OCI-LY1 (cell line): Measurements from ENCODE around the gene SEMA3D.

Experiments
- H2AFZ ChIP-seq: fragments of 200-600 bp; sonication (generic), shearing (Covaris generic); 2 replicates; pipeline ENCODE4 v1.6.0; 2014; ENCODE audit warnings: antibody characterized with exemption, mild to moderate bottlenecking, low read length
- H3F3A ChIP-seq: fragments of 200-600 bp; sonication (generic), shearing (Covaris generic); 2 replicates; pipeline ENCODE4 v1.6.0; 2014; ENCODE audit warnings: mild to moderate bottlenecking, antibody characterized with exemption, low read length, moderate library complexity; ENCODE audit not compliant: insufficient read depth
- H3K27ac ChIP-seq: fragments of 200-600 bp; sonication (generic); 2 replicates; pipeline ENCODE4 v1.5.1; 2014; ENCODE audit warnings: low read length, mixed run types, mild to moderate bottlenecking, low read depth; ENCODE audit not compliant: poor library complexity, severe bottlenecking
- H3K27me3 ChIP-seq: fragments of 200-600 bp; sonication (generic); 2 replicates; pipeline ENCODE4 v1.6.0; 2014; ENCODE audit warnings: antibody characterized with exemption, mild to moderate bottlenecking, low read length, moderate library complexity; ENCODE audit not compliant: insufficient read depth
- H3K36me3 ChIP-seq: fragments of 200-600 bp; sonication (generic); 2 replicates; pipeline ENCODE4 v1.6.1; 2014; ENCODE audit warnings: mild to moderate bottlenecking, antibody characterized with exemption, low read length, moderate library complexity, mixed read lengths; ENCODE audit not compliant: insufficient read depth
- H3K4me1 ChIP-seq: fragments of 200-600 bp; sonication (generic); 2 replicates; pipeline ENCODE4 v1.5.1; 2014; ENCODE audit warnings: mild to moderate bottlenecking, low read length, moderate library complexity; ENCODE audit not compliant: insufficient read depth, severe bottlenecking
- H3K4me2 ChIP-seq: fragments of 200-600 bp; sonication (generic), shearing (Covaris generic); 2 replicates; pipeline ENCODE4 v1.6.1; 2014; ENCODE audit warnings: low read length
- H3K4me3 ChIP-seq: fragments of 200-600 bp; sonication (generic); 2 replicates; pipeline ENCODE4 v1.5.1; 2014; ENCODE audit warnings: low read length, low read depth, mild to moderate bottlenecking, mixed read lengths; ENCODE audit not compliant: poor library complexity, severe bottlenecking
- H3K79me2 ChIP-seq: fragments of 200-600 bp; shearing (Covaris generic); 2 replicates; pipeline ENCODE4 v1.6.1; 2016; ENCODE audit warnings: mixed run types, low read length, mixed read lengths; ENCODE audit not compliant: insufficient read depth
- H3K9ac ChIP-seq: fragments of 200-600 bp; sonication (generic), shearing (Covaris generic); 2 replicates; pipeline ENCODE4 v1.6.1; 2014; ENCODE audit warnings: mild to moderate bottlenecking, low read length, mixed read lengths
- H3K9me2 ChIP-seq: fragments of 200-600 bp; sonication (generic), shearing (Covaris generic); 2 replicates; pipeline ENCODE4 v1.6.1; 2014; ENCODE audit warnings: low read depth, mild to moderate bottlenecking, low read length, mixed read lengths
- H3K9me3 ChIP-seq: fragments of 200-600 bp; shearing (Covaris generic); 2 replicates; pipeline ENCODE4 v1.6.1; 2014; ENCODE audit warnings: low read length, mixed read lengths
- H4K20me1 ChIP-seq: fragments of 200-600 bp; sonication (generic), shearing (Covaris generic); 2 replicates; pipeline ENCODE4 v1.6.0; 2016; ENCODE audit warnings: mild to moderate bottlenecking, low read length; ENCODE audit not compliant: insufficient read depth
- EZH2 ChIP-seq: fragments of 200-600 bp; sonication (generic), shearing (Covaris generic); IDR thresholded peaks from 2 replicates; pipeline ENCODE4 v1.8.0; 2017; ENCODE audit warnings: borderline replicate concordance, mixed run types, mild to moderate bottlenecking, antibody characterized with exemption, low read length, moderate library complexity, mixed read lengths
- TF ChIP-seq, protein P1 (sequence below): fragments of 200-600 bp; sonication (generic), shearing (Covaris generic); IDR thresholded peaks from 2 replicates; pipeline ENCODE4 v1.5.1; 2017; ENCODE audit warnings: mild to moderate bottlenecking, antibody characterized with exemption, low read length, moderate library complexity, mixed read lengths

The SEMA3D gene

DNA sequence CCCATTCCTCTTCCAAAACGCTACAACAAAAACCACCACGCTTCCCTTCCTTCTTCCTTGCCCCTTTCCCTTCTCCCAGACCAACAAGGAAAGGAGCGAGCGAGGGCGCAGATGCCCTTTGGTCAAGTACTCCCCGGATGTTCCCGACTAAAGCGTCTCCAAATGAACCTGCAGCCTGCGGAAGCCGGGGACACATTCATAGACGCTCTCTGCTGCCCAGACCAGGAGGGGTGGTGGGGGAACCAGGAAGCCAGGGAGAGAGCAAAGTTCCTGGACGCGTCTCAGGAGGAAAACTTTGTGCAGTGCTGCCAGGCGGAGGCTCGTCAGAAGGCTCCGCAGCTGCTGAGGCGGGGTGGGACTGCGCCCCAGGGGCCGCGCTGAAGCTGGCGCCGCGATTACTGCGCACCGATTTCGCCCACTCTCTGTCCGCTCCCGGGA lies 754 bp downstream of the SEMA3D start:
- Histone ChIP-seq H3K4me3 (no peak overlapping the region), H3K27ac (no peak overlapping the region), H3K4me2 (no peak overlapping the region), H3K9me2 (no peaks in the 10 kb centered on the region), H3K4me1 (no peaks in the 10 kb centered on the region), H3K79me2 (no peaks in the 10 kb centered on the region), H3K9me3 (no peaks in the 10 kb centered on the region), H2AFZ (no peak overlapping the region), H3F3A (no peaks in the 10 kb centered on the region), H3K27me3 (no peaks in the 10 kb centered on the region), H3K9ac (no peak overlapping the region), H3K36me3 (no peaks in the 10 kb centered on the region), H4K20me1 (no peaks in the 10 kb centered on the region)
- no peak for TF ChIP-seq EZH2
- TF ChIP-seq, protein P1, sequence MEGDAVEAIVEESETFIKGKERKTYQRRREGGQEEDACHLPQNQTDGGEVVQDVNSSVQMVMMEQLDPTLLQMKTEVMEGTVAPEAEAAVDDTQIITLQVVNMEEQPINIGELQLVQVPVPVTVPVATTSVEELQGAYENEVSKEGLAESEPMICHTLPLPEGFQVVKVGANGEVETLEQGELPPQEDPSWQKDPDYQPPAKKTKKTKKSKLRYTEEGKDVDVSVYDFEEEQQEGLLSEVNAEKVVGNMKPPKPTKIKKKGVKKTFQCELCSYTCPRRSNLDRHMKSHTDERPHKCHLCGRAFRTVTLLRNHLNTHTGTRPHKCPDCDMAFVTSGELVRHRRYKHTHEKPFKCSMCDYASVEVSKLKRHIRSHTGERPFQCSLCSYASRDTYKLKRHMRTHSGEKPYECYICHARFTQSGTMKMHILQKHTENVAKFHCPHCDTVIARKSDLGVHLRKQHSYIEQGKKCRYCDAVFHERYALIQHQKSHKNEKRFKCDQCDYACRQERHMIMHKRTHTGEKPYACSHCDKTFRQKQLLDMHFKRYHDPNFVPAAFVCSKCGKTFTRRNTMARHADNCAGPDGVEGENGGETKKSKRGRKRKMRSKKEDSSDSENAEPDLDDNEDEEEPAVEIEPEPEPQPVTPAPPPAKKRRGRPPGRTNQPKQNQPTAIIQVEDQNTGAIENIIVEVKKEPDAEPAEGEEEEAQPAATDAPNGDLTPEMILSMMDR = no peak

DNA sequence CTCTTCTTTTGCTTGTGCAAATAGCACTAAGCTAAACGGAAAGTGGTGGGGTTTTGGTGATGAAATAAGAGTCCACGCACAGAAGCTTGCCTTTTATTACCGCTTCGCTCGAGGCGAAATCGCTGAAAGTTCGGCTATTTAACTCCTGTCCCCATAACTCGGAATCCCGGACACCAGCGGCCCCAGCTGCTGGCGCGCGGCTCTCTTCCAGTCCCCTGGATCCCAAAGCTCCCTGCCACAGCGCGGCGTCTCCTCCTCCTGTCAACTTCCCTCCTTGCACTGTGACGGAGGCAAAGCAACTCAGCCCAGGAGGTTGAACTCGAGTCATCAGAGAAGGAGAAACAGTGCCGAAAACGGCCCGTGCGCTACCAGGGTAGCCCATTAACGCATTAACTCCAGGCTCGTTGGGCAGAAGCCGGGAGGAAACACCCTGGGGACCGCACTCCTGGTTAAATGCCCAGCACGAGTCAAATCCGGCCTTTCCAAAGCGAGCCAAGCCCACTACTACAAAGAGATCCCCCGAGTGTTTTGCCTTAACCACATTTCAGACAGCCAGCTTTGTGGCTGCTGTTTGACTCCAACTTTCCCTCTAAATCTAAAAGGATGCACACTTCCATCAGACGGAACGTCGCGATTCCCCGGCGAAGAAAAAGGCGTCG lies 1.3 kb downstream of the SEMA3D start:
- H3K4me3 ChIP-seq = no peak overlapping the region
- 0 out of 2 replicates have a peak, but pooled peaks cover 1% of the 10 kb centered on the region for H3K9me2 ChIP-seq
- H3K27ac ChIP-seq = no peak overlapping the region
- no peaks in the 10 kb centered on the region for H3K27me3 ChIP-seq
- no peaks in the 10 kb centered on the region for H3F3A ChIP-seq
- TF ChIP-seq EZH2 = no peak
- TF ChIP-seq, protein P1 = no peak
- no peaks in the 10 kb centered on the region for H4K20me1 ChIP-seq
- H3K4me2 ChIP-seq = no peak overlapping the region
- no peaks in the 10 kb centered on the region for H3K79me2 ChIP-seq
- H3K9me3 ChIP-seq = no peaks in the 10 kb centered on the region
- no peaks in the 10 kb centered on the region for H3K4me1 ChIP-seq
- no peaks in the 10 kb centered on the region for H3K36me3 ChIP-seq
- no peak overlapping the region for H2AFZ ChIP-seq
- no peak overlapping the region for H3K9ac ChIP-seq

DNA sequence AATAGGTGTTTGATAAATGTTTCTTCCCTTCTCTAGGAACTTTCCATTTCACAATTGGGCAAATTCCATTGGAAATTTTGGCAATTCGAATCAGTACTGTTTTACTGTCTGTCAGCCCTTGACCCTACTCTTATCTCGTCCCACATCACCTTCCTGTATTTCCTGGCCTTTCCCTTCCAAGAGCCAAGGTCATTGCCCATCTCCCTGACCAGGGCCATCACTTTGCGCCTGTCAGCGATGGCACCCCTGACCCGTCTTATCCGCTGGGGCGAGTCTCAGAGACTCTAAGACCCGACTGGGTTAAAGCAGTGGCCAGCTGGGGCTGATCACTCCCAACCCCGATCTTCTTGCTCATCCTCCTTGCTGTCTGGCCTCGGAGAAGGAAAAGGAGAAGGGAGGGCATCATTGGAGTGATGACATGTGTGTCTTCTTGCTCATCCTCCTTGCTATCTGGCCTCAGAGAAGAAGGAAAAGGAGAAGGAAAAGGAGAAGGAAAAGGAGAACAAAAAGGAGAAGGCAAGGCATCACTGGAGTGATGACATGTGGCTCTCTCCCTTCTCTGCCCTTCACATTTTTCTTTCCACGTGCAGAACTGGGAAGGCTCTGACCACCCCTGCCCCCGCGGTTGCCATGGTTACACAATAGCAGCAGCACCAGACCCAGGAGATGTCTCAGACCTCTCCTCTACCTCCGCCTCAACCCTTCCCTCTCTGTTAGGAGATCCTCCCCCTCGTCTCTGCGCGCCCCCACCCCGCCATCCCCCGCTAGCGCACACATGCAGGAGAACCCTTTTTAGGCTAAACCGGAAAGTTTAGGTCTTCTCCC lies 2.0 kb downstream of the SEMA3D start:
- no peaks in the 10 kb centered on the region for H4K20me1 ChIP-seq
- H2AFZ ChIP-seq = no peak overlapping the region
- H3K27me3 ChIP-seq = no peaks in the 10 kb centered on the region
- H3K9me3 ChIP-seq = no peaks in the 10 kb centered on the region
- no peaks in the 10 kb centered on the region for H3F3A ChIP-seq
- H3K27ac ChIP-seq = no peak overlapping the region
- H3K9me2 ChIP-seq = 0 out of 2 replicates have a peak, but pooled peaks cover 3% of the 10 kb centered on the region
- no peaks in the 10 kb centered on the region for H3K79me2 ChIP-seq
- H3K4me2 ChIP-seq = no peak overlapping the region
- no peak overlapping the region for H3K9ac ChIP-seq
- no peak overlapping the region for H3K4me3 ChIP-seq
- TF ChIP-seq, protein P1 = no peak
- TF ChIP-seq EZH2 = no peak
- no peaks in the 10 kb centered on the region for H3K4me1 ChIP-seq
- no peaks in the 10 kb centered on the region for H3K36me3 ChIP-seq
